ENCODE measurements around the gene ITM2B. TPM values are rescaled to one million over a fixed set of nuclear protein-coding genes. Genes with fewer than 3 reads are reported as not detected.
A peak's percentile ranks its signal among the peaks of the same experiment; 100 is the strongest.

Gene ITM2B
- total RNA-seq, 4 donors from 2014 or later: 299 to 343 (median 303) TPM

DNA sequence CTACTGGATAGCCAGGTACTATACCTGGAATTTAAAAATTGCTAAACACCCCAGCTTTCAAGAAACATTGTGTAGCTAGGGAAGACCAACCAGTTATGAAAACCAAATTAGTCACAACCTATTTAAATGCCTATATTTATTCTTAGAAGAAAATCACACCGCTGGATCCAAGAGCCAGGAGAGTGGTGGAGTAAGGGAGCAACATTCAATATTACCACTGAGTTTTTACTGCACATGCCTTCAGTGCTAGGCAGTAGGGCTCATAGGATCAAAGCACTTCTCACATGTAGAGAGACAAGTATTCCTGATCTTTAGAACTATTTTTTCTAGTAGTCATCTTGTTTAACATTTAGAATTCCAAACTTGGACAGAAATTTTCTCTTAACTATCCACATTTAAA, 11.2 kb downstream of the ITM2B start:
- TF ChIP-seq POLR2AphosphoS5 (IDR thresholded peaks at IDR 0.05): no peak
- Histone ChIP-seq H3K4me3 (no peak overlapping the region), H3K27me3 (no peaks in the 10 kb centered on the region), H3K4me1 (peaks cover 64 to 93% (median 88%) of the 10 kb centered on the region in 4 donors), H3K9me3 (no peaks in the 10 kb centered on the region), H3K27ac (replicated peaks in 1 of 4) (no peak overlapping the region), H3K36me3 (peaks cover 0 to 14% (median 0%) of the 10 kb centered on the region in 4 donors)
- intact Hi-C loops (cut with DNase I): no loop called here
- DNase-seq (ENCODE audit: extremely low spot score): no peak
- 71% methylated on average over 1 of the region's 1 CpG for WGBS

DNA sequence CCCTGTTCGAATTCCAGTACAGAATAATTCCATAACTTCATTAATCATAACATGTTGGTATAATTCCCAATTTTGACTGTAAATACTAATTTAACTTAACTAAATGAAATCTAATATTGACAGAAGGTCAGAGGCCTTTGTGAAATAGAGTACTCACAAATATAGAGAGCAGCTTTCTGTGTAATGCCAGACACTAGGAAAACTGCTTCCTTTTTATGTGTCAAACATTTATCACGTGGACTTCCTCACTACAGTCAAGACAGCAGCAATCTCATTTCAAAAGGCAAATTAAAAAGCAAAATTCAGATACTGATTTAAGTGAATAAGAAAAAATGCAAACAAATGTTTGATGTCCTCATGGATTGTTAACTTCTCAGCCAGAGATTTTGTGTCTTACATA, 13.1 kb downstream of the ITM2B start:
- DNase-seq (ENCODE audit: extremely low spot score): no peak
- Histone ChIP-seq H3K27ac (replicated peaks in 1 of 4) (no peak overlapping the region), H3K4me3 (no peak overlapping the region), H3K4me1 (peaks cover 52 to 85% (median 77%) of the 10 kb centered on the region in 4 donors), H3K9me3 (no peaks in the 10 kb centered on the region), H3K27me3 (no peaks in the 10 kb centered on the region), H3K36me3 (peaks cover 0 to 5% (median 0%) of the 10 kb centered on the region in 4 donors)
- WGBS: 34% methylated on average over 2 of the region's 2 CpGs
- TF ChIP-seq POLR2A (IDR thresholded peaks at IDR 0.05; ENCODE audit: low read depth) (no peak), POLR2AphosphoS5 (IDR thresholded peaks at IDR 0.05) (no peak), EP300 (IDR thresholded peaks at IDR 0.05) (no peak), CTCF (IDR thresholded peaks at IDR 0.05) (no peak)
- intact Hi-C loops (cut with DNase I): no loop called here

GRCh38 chr13:48249018-48249417, 16.0 kb downstream of the ITM2B start:
- 84% methylated on average over 2 of the region's 2 CpGs for WGBS
- H3K27ac ChIP-seq (replicated peaks in 1 of 4): no peak overlapping the region
- no peak overlapping the region for H3K4me3 ChIP-seq
- peaks cover 0 to 4% (median under 1%) of the 10 kb centered on the region in 4 donors for H3K36me3 ChIP-seq
- intact Hi-C loops (cut with DNase I): no loop called here
- no peaks in the 10 kb centered on the region for H3K27me3 ChIP-seq
- no peaks in the 10 kb centered on the region for H3K9me3 ChIP-seq
- H3K4me1 ChIP-seq: peaks cover 61 to 87% (median 77%) of the 10 kb centered on the region in 4 donors
- DNase-seq (ENCODE audit: extremely low spot score): no peak
- TF ChIP-seq EP300 (IDR thresholded peaks at IDR 0.05): no peak
- no peak for TF ChIP-seq CTCF (IDR thresholded peaks at IDR 0.05)
- no peak for TF ChIP-seq POLR2A (IDR thresholded peaks at IDR 0.05; ENCODE audit: low read depth)
- TF ChIP-seq POLR2AphosphoS5 (IDR thresholded peaks at IDR 0.05): no peak

- peak overlapping the region; percentile 5 to 56 (median 18) for H3K27ac ChIP-seq (replicated peaks in 1 of 4)
- 65% methylated on average over 3 of the region's 3 CpGs for WGBS
- no peak for DNase-seq (ENCODE audit: extremely low spot score)
- H3K9me3 ChIP-seq: no peaks in the 10 kb centered on the region
- intact Hi-C loops (cut with DNase I): loop anchor here (5.0 kb wide), 1 partner anchor 51 kb away; the partner anchor contains the start of gene RB1
- peaks cover 16 to 31% (median 22%) of the 10 kb centered on the region in 4 donors for H3K36me3 ChIP-seq
- no peak overlapping the region for H3K4me3 ChIP-seq
- no peak for TF ChIP-seq POLR2AphosphoS5 (IDR thresholded peaks at IDR 0.05)
- TF ChIP-seq CTCF (IDR thresholded peaks at IDR 0.05): no peak
- no peak for TF ChIP-seq EP300 (IDR thresholded peaks at IDR 0.05)
- TF ChIP-seq POLR2A (IDR thresholded peaks at IDR 0.05; ENCODE audit: low read depth): no peak
- no peaks in the 10 kb centered on the region for H3K27me3 ChIP-seq
- peaks cover 58 to 67% (median 65%) of the 10 kb centered on the region in 4 donors for H3K4me1 ChIP-seq
These were observed 18.6 kb downstream of the ITM2B start for GRCh38 chr13:48251611-48252081.

DNA sequence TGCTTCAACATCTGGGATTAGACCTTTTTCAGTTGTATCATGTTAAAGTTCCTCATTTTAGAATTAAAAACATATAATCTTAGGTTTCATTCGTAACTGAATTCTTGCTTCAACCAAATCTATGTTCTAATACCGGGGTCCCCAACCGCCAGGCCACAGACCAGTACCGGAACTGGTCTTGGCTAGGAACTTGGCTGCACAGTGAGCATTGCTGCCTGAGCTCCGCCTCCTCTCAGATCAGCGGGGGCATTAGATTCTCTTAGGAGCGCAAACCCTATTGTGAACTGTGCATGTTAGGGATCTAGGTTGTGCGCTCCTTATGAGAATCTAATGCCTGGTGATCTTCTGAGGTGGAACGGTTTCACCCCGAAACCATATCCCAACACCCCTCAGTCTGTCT, 19.2 kb downstream of the ITM2B start:
- Histone ChIP-seq H3K9me3 (no peaks in the 10 kb centered on the region), H3K27me3 (no peaks in the 10 kb centered on the region), H3K4me3 (no peak overlapping the region), H3K4me1 (peaks cover 53 to 62% (median 60%) of the 10 kb centered on the region in 4 donors), H3K27ac (replicated peaks in 1 of 4) (peak overlapping the region; percentile 5 to 56 (median 18)), H3K36me3 (peaks cover 16 to 36% (median 28%) of the 10 kb centered on the region in 4 donors)
- TF ChIP-seq POLR2A (IDR thresholded peaks at IDR 0.05; ENCODE audit: low read depth) (no peak), EP300 (IDR thresholded peaks at IDR 0.05) (no peak), POLR2AphosphoS5 (IDR thresholded peaks at IDR 0.05) (no peak), CTCF (IDR thresholded peaks at IDR 0.05) (no peak)
- DNase-seq (ENCODE audit: extremely low spot score): no peak
- intact Hi-C loops (cut with DNase I): loop anchor here (5.0 kb wide), 1 partner anchor 50 kb away; the partner anchor contains the start of gene RB1
- 93% methylated on average over 10 of the region's 10 CpGs for WGBS
